GM19023 (cell line): Measurements from ENCODE around the gene NUP42.
A peak's percentile ranks its signal among the peaks of the same experiment; 100 is the strongest.
"Not testable (repeated sequence)": the region's sequence is repeated elsewhere in the genome, so short reads cannot be mapped to it uniquely, and the experiment has no call there.

Experiments used
- ATAC-seq: cut with Tn5 transposase; IDR thresholded peaks from one replicate; pipeline ENCODE4 v1.9.1; 2021; ENCODE audit warnings: mild to moderate bottlenecking, moderate library complexity; ENCODE audit not compliant: unreplicated experiment

NUP42 gene

DNA sequence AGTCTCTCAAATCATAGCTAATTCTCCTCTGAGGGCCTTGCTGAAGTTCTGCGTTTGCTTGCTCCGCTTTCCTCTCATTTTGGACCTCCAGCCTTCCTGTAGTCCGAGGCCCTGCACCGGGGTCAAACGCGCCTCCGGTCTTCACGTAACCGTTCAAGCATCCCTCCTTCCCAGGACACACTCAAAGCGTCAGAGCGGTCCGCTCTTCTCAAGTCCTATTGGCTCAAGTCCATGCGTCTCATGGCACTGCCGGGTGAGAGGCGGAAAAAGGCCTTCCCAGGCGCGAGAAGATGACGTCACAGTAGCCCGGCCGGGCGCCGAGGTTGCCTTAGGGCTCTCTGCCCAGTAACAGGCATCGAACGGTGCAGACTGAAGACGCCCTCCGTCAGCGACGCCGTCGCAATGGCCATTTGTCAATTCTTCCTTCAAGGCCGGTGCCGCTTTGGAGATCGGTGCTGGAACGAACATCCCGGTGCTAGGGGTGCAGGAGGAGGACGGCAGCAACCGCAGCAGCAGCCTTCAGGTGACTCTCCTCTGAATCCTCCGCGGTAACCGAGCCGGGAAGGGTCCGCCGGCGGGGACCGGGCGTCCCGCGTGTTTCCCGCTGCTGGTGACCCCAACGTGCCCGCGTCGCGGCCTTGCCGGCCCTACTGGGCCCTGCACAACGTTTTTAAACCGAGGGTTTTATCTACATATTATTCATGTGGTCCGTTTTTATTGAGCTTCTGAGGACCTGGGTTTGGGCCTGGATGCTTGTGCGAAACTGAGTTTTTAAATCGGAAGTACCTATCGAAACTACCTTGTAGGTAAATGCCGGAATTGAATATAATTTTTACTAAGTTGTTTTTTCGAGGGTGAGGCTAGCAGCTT is at the start of gene NUP42:
NUP42 (plus strand) TSS at position 365 of the 870 bp plus-strand sequence; CDS start at position 403, 38 bp downstream.
- ATAC-seq, result peak; percentile 96

- ATAC-seq, result no peak
Observed at GRCh38 chr7:23133797-23134196, 48.1 kb upstream of the NUP42 start.

GRCh38 chr7:23135755-23136154 is 46.1 kb upstream of the NUP42 start:
- no peak for ATAC-seq

DNA sequence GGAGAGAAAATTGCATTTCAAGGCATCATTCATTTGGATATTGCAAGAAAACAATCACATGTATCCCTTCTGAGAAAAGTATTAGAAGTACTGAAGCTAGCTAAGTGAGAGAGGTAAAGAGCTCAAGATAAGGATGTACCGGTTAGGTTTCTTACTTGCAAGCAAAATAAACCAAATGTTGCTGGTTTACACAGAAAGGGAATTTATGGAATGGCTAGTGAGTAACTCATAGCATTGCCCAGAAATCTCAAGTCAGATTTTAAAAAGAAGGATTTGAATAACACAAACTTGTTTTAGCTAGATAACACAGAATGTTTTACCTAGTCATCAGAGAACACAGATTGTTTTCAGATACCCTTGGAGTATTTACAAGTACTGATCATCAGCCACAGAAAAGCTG is 45.6 kb upstream of the NUP42 start:
- ATAC-seq, result no peak

GRCh38 chr7:23157679-23158078 is 24.2 kb upstream of the NUP42 start:
- no peak for ATAC-seq

DNA sequence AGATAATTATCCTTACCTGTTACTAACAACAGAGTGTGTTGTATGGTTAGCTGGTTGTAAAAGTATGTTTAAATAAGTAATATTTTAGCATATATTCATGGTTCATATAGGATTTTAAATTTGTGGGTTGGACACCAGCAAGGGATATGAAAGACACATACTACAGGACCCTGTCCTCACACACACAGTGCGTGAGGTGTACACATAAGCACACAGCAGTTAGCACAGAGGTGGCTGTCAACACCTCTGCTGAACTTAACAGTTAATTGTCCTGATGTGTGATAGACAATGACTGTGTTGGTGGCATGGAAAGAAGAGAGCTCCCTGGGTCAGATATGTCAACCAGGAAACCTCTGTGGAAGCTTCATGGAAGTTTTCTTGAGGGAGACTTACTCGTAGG is 23.3 kb upstream of the NUP42 start:
- no peak for ATAC-seq

- no peak for ATAC-seq
Observed at GRCh38 chr7:23161482-23161881, 20.4 kb upstream of the NUP42 start.

DNA sequence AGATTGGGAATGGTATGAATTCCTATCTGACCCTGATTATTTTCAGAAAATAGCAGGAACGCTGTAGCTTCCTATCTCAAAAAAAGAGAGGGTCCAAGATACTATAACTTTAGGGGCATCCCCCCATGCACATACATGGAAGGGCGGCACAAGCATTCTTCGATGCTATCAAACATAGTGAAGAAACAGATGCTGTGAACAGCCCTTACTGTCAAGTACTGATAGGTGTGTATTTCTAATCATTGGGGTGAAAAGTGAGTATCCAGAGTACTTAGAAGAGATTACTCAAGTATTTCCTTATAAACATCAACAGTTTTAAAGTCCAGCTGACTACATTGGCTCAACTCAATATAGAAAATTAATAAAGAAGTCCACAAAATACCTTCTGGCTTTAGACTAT is 17.0 kb upstream of the NUP42 start:
- no peak for ATAC-seq

GRCh38 chr7:23165316-23165715 is 16.5 kb upstream of the NUP42 start:
- ATAC-seq, result no peak

GRCh38 chr7:23167691-23168090 is 14.2 kb upstream of the NUP42 start:
- ATAC-seq, result no peak

GRCh38 chr7:23168111-23168885 is 13.6 kb upstream of the NUP42 start:
- no peak for ATAC-seq

GRCh38 chr7:23175938-23176337 is 5.9 kb upstream of the NUP42 start:
- ATAC-seq, result no peak

GRCh38 chr7:23183279-23184012 is 1.6 kb downstream of the NUP42 start:
- no peak for ATAC-seq

DNA sequence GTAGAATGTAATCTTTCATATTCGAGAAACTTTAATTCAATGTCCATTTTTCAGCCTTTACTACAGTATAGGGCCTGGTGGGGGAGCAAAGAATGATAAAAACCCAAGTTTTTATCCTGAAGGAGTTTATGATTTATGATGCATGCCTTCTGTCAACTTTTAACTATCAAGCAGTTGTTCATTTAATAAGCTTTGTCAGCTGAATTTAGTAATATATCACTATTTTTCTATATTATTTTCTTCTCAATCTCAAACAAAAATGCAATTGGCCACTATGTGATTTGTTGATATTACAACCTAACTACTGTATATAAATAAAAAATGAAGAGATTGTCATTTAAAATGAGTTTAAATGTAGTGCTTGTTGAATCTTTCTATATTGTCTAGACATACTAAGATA is 2.4 kb downstream of the NUP42 start:
- no peak for ATAC-seq

DNA sequence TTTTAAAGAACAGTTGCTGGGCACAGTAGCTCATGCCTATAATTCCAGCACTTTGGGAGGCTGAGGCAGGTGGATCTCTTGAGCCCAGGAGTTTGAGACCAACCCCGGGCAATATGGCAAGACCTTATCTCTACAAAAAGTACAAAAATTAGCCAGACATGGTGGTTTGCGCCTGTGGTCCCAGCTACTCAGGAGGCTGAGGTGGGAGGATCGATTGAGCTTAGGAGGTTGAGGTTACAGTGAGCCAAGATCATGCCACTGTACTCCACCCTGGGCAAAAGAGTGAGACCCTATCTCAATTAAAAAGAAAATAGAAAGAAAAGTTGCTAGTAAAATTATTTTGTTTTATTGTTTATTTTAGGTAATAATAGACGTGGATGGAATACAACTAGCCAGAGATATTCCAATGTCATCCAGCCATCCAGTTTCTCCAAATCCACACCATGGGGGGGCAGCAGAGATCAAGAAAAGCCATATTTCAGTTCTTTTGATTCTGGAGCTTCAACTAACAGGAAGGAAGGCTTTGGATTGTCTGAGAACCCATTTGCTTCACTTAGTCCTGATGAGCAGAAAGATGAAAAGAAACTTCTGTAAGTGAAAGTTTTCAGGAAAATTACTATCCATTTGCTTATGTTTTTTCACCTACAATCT is 3.0 kb downstream of the NUP42 start:
- no peak for ATAC-seq

DNA sequence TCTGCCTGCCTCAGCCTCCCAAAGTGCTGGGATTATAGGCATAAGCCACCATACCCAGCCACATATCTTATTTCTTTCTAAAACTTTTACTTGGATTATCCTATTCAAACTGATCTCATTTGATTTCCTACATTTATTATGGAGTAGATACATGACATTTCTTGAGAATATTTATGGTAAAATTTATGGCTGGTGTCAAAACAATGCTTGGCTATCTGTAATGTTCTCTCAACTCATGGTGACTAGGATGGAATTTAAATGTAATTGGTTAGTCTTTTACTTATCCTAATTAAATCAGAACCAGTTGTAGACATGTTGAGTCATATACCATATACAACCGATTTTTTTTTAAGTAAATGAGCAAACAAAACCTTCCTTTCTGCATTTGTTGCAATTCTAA is 4.1 kb downstream of the NUP42 start:
- ATAC-seq, result no peak

- no peak for ATAC-seq
Observed at GRCh38 chr7:23191022-23191421, 9.2 kb downstream of the NUP42 start.

GRCh38 chr7:23193650-23194227 is 11.9 kb downstream of the NUP42 start:
- not testable (repeated sequence) for ATAC-seq

DNA sequence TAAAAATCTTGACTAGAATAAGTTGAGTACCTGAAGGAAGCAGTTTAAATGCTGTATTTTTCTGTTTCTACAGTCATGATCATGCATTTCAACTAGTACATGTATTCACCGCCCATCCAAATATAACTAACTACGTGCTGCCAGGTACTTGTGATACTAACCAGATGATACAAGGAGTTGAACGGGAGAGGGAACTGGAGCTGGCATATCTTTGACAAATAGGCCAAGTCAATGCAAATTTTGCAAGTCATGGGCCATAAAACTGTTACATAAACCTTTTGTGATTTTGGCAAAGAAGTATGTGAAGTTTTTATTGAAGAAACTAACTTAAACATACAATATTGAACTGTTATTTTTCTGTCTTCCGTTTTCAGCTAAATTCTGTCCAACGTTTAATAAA is 14.5 kb downstream of the NUP42 start:
- no peak for ATAC-seq

GRCh38 chr7:23197745-23198144 is 15.9 kb downstream of the NUP42 start:
- ATAC-seq, result not testable (repeated sequence)

- ATAC-seq, result no peak
Observed at GRCh38 chr7:23200331-23200730, 18.5 kb downstream of the NUP42 start.
